H1 (cell line): ENCODE results near the gene PIMREG.

Source experiments
- CTCF ChIP-seq, 3 experiments: IDR thresholded peaks; 1 replicate in 2 of 3; 2 replicates in 1 of 3; pipeline versions ENCODE4 v1.5.1 to v1.6.1; 2011; ENCODE audit warnings: low read length in 3 of 3, mild to moderate bottlenecking in 3 of 3, inconsistent platforms in 2 of 3, low read depth in 1 of 3, moderate library complexity in 1 of 3; ENCODE audit not compliant: insufficient read depth in 1 of 3; ENCODE audit errors: control extremely low read depth in 1 of 3
- EGR1 ChIP-seq: IDR thresholded peaks from 2 replicates; pipeline ENCODE4 v1.6.1; 2011; ENCODE audit warnings: low read depth, low read length, borderline replicate concordance
- EP300 ChIP-seq, 2 experiments: IDR thresholded peaks; 1 replicate in 1 of 2; 2 replicates in 1 of 2; pipeline ENCODE4 v1.6.1; 2011 to 2012; ENCODE audit warnings: low read depth in 2 of 2, low read length in 2 of 2, mild to moderate bottlenecking in 2 of 2, borderline replicate concordance in 1 of 2, inconsistent platforms in 1 of 2, moderate library complexity in 1 of 2
- EZH2 ChIP-seq: fragments of 200-600 bp; sonication (generic); IDR thresholded peaks from 2 replicates; pipeline ENCODE4 v1.7.1; 2012; ENCODE audit warnings: low read depth, mild to moderate bottlenecking, moderate library complexity, low read length, inconsistent platforms; ENCODE audit not compliant: severe bottlenecking
- POLR2A ChIP-seq, 2 experiments: IDR thresholded peaks; 1 replicate in 1 of 2; 2 replicates in 1 of 2; pipeline ENCODE4 v1.6.1; 2011; ENCODE audit warnings: low read depth in 2 of 2, low read length in 2 of 2, mild to moderate bottlenecking in 2 of 2; ENCODE audit errors: control extremely low read depth in 1 of 2
- POLR2AphosphoS5 ChIP-seq: IDR thresholded peaks from 2 replicates; pipeline ENCODE4 v1.6.1; 2011; ENCODE audit warnings: low read depth, low read length
- RAD21 ChIP-seq, 2 experiments: IDR thresholded peaks in 1 of 2; conservative IDR thresholded peaks in 1 of 2; 2 replicates each; pipeline ENCODE4 v1.6.1; 2011; ENCODE audit warnings: low read depth in 2 of 2, low read length in 2 of 2, improper control_type of control experiment in 1 of 2, inconsistent platforms in 1 of 2, mild to moderate bottlenecking in 1 of 2, moderate library complexity in 1 of 2
- RXRA ChIP-seq: IDR thresholded peaks from 2 replicates; pipeline ENCODE4 v1.6.1; 2011; ENCODE audit warnings: low read depth, mild to moderate bottlenecking, low read length, moderate library complexity; ENCODE audit not compliant: insufficient read depth
- SRF ChIP-seq: IDR thresholded peaks from 2 replicates; pipeline ENCODE4 v1.6.1; 2011; ENCODE audit warnings: mild to moderate bottlenecking, low read depth, low read length, moderate library complexity
- TAF1 ChIP-seq: IDR thresholded peaks from 2 replicates; pipeline ENCODE4 v1.6.1; 2011; ENCODE audit warnings: mild to moderate bottlenecking, low read depth, low read length
- TF ChIP-seq, protein P1 (sequence below): IDR thresholded peaks from 2 replicates; pipeline ENCODE4 v1.6.1; 2011; ENCODE audit warnings: low read depth, mild to moderate bottlenecking, low read length; ENCODE audit not compliant: insufficient read depth

DNA sequence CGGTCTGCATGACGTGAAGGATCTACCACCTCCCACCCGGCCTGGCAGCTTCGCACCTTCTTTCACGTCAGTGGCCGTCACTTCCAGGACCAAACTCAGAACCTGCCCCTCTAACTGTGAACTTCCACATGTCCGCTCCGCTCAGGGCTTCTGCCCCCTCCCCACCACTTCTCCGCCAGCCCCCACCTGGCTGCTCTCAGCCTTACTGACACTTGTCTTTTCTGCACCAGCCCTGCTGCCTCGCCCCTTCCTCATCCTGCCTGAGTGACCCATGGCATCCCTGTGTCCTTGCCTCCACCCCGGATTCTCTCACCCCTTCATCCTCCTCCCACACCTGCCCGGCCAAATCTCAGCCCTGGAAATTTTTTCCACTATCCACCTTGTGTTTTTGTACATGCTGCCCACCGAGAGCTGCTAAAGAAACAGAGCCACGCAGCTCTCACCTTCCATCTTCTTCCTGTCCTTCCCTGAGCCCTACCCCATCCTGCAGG, 14.2 kb downstream of the PIMREG start:
- TF ChIP-seq POLR2A (IDR thresholded peaks at IDR 0.05; ENCODE audit: control extremely low read depth in 1 of 2, low read depth in 2 of 2, low read length in 2 of 2) (no peak), TAF1 (no peak), EGR1 (no peak), EP300 (IDR thresholded peaks at IDR 0.05; ENCODE audit: borderline replicate concordance in 1 of 2, low read depth in 2 of 2, low read length in 2 of 2) (no peak), RAD21 (IDR thresholded peaks at IDR 0.05 in 1 of 2, conservative IDR thresholded peaks at IDR 0.05 in 1 of 2; ENCODE audit: low read depth in 2 of 2, low read length in 2 of 2) (no peak), EZH2 (no peak), CTCF (IDR thresholded peaks at IDR 0.05; ENCODE audit: control extremely low read depth in 1 of 3, insufficient read depth in 1 of 3, low read depth in 1 of 3, low read length in 3 of 3) (no peak), SRF (no peak), POLR2AphosphoS5 (no peak), RXRA (no peak)
- TF ChIP-seq, protein P1, sequence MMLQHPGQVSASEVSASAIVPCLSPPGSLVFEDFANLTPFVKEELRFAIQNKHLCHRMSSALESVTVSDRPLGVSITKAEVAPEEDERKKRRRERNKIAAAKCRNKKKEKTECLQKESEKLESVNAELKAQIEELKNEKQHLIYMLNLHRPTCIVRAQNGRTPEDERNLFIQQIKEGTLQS: no peak
